HCT116 (cell line): ENCODE data around the gene DNASE1L1. TPM values are rescaled to one million over a fixed set of nuclear protein-coding genes. Genes with fewer than 3 reads are reported as not detected.

Source experiments
- ATAC-seq: fragments of 200-7000 bp; cut with Tn5 transposase; 2 replicates; pipeline ENCODE4 v1.9.1; 2020; ENCODE audit warnings: mild to moderate bottlenecking, moderate library complexity
- BruUV-seq: library from RNA; stranded (reverse); fragments of 400-500 nt; replicated peaks from 2 replicates; lab custom pipeline; 2021; lab: Mats Ljungman, UMichigan
- CTCF ChIA-PET: fragments of 300-600 bp; sonication (Branson Sonifier 250); formaldehyde crosslinking; loops from one replicate; lab custom pipeline; 2021; ENCODE audit warnings: antibody characterized with exemption; lab: Charles Lee
- POLR2A ChIA-PET: fragments of 300-600, 350-600 bp; sonication (Branson Sonifier 250); formaldehyde crosslinking; loops from one replicate; lab custom pipeline; 2021; ENCODE audit warnings: antibody characterized with exemption; lab: Charles Lee
- RAD21 ChIA-PET, 2 experiments: fragments of 300-600 bp; sonication (Branson Sonifier 250); formaldehyde crosslinking; loops; one replicate each; lab custom pipeline; 2023; ENCODE audit warnings: low total read pairs in 2 of 2; ENCODE audit not compliant: uncharacterized antibody in 2 of 2, unreplicated experiment in 2 of 2, low non-redundant PET in 1 of 2; lab: Charles Lee
- DNase-seq: peaks from one replicate; pipeline ENCODE4 v3.0.0-alpha.2; 2010; ENCODE audit warnings: low read depth, low spot score
- H2AFZ ChIP-seq: fragments of 200-600 bp; shearing (Covaris generic), sonication (generic); 2 replicates; pipeline ENCODE4 v1.6.1; 2017; ENCODE audit warnings: low read depth, mixed run types, mixed read lengths, antibody characterized with exemption, low read length; ENCODE audit not compliant: poor library complexity, severe bottlenecking
- H3K27ac ChIP-seq: 2 replicates; pipeline ENCODE4 v1.5.1; 2012; ENCODE audit warnings: low read depth, low read length
- H3K27me3 ChIP-seq: fragments of 200-600 bp; sonication (generic); 2 replicates; pipeline ENCODE4 v1.6.1; 2016; ENCODE audit warnings: mixed run types, low read length, mixed read lengths; ENCODE audit not compliant: insufficient read depth
- H3K36me3 ChIP-seq, 2 experiments: fragments of 200-500 bp in 1 of 2; fragments of 200-600 bp in 1 of 2; sonication (Bioruptor generic) in 1 of 2; sonication (generic) in 1 of 2; 2 replicates each; pipeline versions ENCODE4 v1.5.1 to v1.6.1; 2014 to 2016; ENCODE audit warnings: low read length in 2 of 2, inconsistent platforms in 1 of 2, mixed read lengths in 1 of 2, mixed run types in 1 of 2; ENCODE audit not compliant: insufficient read depth in 2 of 2, control insufficient read depth in 1 of 2
- H3K4me1 ChIP-seq, 2 experiments: fragments of 200-600 bp in 1 of 2; sonication (generic) in 1 of 2; 2 replicates each; pipeline versions ENCODE4 v1.5.1 to v1.6.1; 2012 to 2017; ENCODE audit warnings: low read length in 2 of 2, inconsistent platforms in 1 of 2, mild to moderate bottlenecking in 1 of 2, mixed read lengths in 1 of 2, mixed run types in 1 of 2, moderate library complexity in 1 of 2; ENCODE audit not compliant: insufficient read depth in 2 of 2, control insufficient read depth in 1 of 2
- H3K4me2 ChIP-seq: fragments of 200-600 bp; sonication (generic); 2 replicates; pipeline ENCODE4 v1.6.1; 2017; ENCODE audit warnings: mixed run types, low read length, mixed read lengths
- H3K4me3 ChIP-seq, 2 experiments: fragments of 200-600 bp in 1 of 2; sonication (generic) in 1 of 2; replicated peaks in 1 of 2; 2 replicates each; pipeline ENCODE4 v1.5.1; 2011 to 2016; ENCODE audit warnings: low read length in 2 of 2, control low read depth in 1 of 2, low read depth in 1 of 2, mild to moderate bottlenecking in 1 of 2, mixed read lengths in 1 of 2, mixed run types in 1 of 2
- H3K79me2 ChIP-seq: fragments of 200-600 bp; sonication (generic); 2 replicates; pipeline ENCODE4 v1.6.1; 2017; ENCODE audit warnings: mild to moderate bottlenecking, mixed run types, low read length, moderate library complexity, mixed read lengths; ENCODE audit not compliant: insufficient read depth
- H3K9ac ChIP-seq: fragments of 200-600 bp; sonication (generic); 2 replicates; pipeline ENCODE4 v1.6.1; 2016; ENCODE audit warnings: low read length, mixed read lengths
- H3K9me2 ChIP-seq: fragments of 200-600 bp; sonication (generic), shearing (Covaris generic); 2 replicates; pipeline ENCODE4 v1.6.1; 2017; ENCODE audit warnings: mixed run types, mild to moderate bottlenecking, moderate library complexity; ENCODE audit not compliant: insufficient read depth
- H3K9me3 ChIP-seq, 2 experiments: fragments of 200-500 bp in 1 of 2; fragments of 200-600 bp in 1 of 2; sonication (Bioruptor generic) in 1 of 2; sonication (generic) in 1 of 2; 2 replicates each; pipeline ENCODE4 v1.6.1; 2014 to 2017; ENCODE audit warnings: low read length in 2 of 2, mixed read lengths in 2 of 2, inconsistent platforms in 1 of 2, low read depth in 1 of 2, mild to moderate bottlenecking in 1 of 2, mixed run types in 1 of 2, moderate library complexity in 1 of 2; ENCODE audit not compliant: control insufficient read depth in 1 of 2, insufficient read depth in 1 of 2
- H4K20me1 ChIP-seq: fragments of 200-600 bp; sonication (generic), shearing (Covaris generic); 2 replicates; pipeline ENCODE4 v1.6.1; 2017; ENCODE audit warnings: mixed run types, mild to moderate bottlenecking, moderate library complexity; ENCODE audit not compliant: insufficient read depth
- CEBPB ChIP-seq: IDR thresholded peaks from 2 replicates; pipeline ENCODE4 v1.6.1; 2012; ENCODE audit warnings: low read depth
- ELF1 ChIP-seq: IDR thresholded peaks from 2 replicates; pipeline ENCODE4 v1.6.1; 2012; ENCODE audit warnings: low read depth, borderline replicate concordance
- EZH2phosphoT487 ChIP-seq: fragments of 200-600 bp; IDR thresholded peaks from 2 replicates; pipeline ENCODE4 v1.6.1; 2018; ENCODE audit warnings: antibody characterized with exemption, borderline replicate concordance
- FOSL1 ChIP-seq: IDR thresholded peaks from 2 replicates; pipeline ENCODE4 v1.6.1; 2012; ENCODE audit warnings: low read depth
- REST ChIP-seq: IDR thresholded peaks from 2 replicates; pipeline ENCODE4 v1.6.1; 2012; ENCODE audit warnings: low read depth
- SIN3A ChIP-seq: IDR thresholded peaks from 2 replicates; pipeline ENCODE4 v1.6.1; 2012; ENCODE audit warnings: low read depth
- SRF ChIP-seq: IDR thresholded peaks from 2 replicates; pipeline ENCODE4 v1.6.1; 2012; ENCODE audit warnings: low read depth
- YY1 ChIP-seq: IDR thresholded peaks from 2 replicates; pipeline ENCODE4 v1.6.1; 2011; ENCODE audit warnings: low read length, low read depth, moderate library complexity, mild to moderate bottlenecking; ENCODE audit not compliant: insufficient replicate concordance; ENCODE audit errors: extremely low read depth
- intact Hi-C: fragments of 100-400 bp; cut with micrococcal nuclease; formaldehyde crosslinking; loops from 2 replicates; pipeline ENCODE4 v1.10.0; 2022
- total RNA-seq: library from RNA; stranded (reverse); gene quantifications from one replicate; pipeline ENCODE4 v1.2.1, GENCODE V29; 2021; ENCODE audit not compliant: unreplicated experiment

Gene DNASE1L1
- total RNA-seq, 1 experiment from 2014 or later: 16.5 TPM

- TF ChIP-seq ELF1 (no peak), YY1 (no peak)
These were observed 23.2 kb upstream of the DNASE1L1 start (continued) for GRCh38 chrX:154432210-154432609.

- CTCF ChIA-PET: no interaction called here
- intact Hi-C loops: no loop called here
- POLR2A ChIA-PET: no interaction called here
These were observed 22.3 kb upstream of the DNASE1L1 start for GRCh38 chrX:154431341-154431740.

More at GRCh38 chrX:154431341-154431740, 22.3 kb upstream of the DNASE1L1 start:
- H3K4me1 ChIP-seq: peaks cover 1 to 17% of the 10 kb centered on the region in 2 experiments; a peak in 2 of 4 replicates
- ATAC-seq (no peak), DNase-seq (no peak)
- no peaks in the 10 kb centered on the region for H4K20me1 ChIP-seq
- H3K27ac ChIP-seq: no peak overlapping the region
- no peak overlapping the region for H3K4me2 ChIP-seq
- no peak overlapping the region for H2AFZ ChIP-seq
- TF ChIP-seq SIN3A (no peak), EZH2phosphoT487 (no peak), REST (no peak), SRF (no peak), CEBPB (no peak), FOSL1 (no peak)
- no TSS peak for BruUV-seq
- no peaks in the 10 kb centered on the region for H3K27me3 ChIP-seq
- no peaks in the 10 kb centered on the region for H3K9me2 ChIP-seq
- no peaks in the 10 kb centered on the region for H3K36me3 ChIP-seq
- no peak overlapping the region for H3K4me3 ChIP-seq
- H3K9ac ChIP-seq: no peak overlapping the region
- peaks cover 7% of the 10 kb centered on the region; the same call in 1 of the 2 replicates for H3K79me2 ChIP-seq
- RAD21 ChIA-PET: no interaction called here
- no peaks in the 10 kb centered on the region for H3K9me3 ChIP-seq
